ENCODE measurements around the gene NRG3. TPM values are rescaled to one million over a fixed set of nuclear protein-coding genes. Genes with fewer than 3 reads are reported as not detected.

Gene NRG3
- total RNA-seq, 2 donors from 2014 or later, result not detected

- H3K36me3 Mint-ChIP-seq (ENCODE audit: low read depth), result no peaks in the 10 kb centered on the region
Measured at GRCh38 chr10:82091413-82091812, 216.4 kb downstream of the NRG3 start.

GRCh38 chr10:82092111-82092510 lies 217.1 kb downstream of the NRG3 start:
- DNase-seq, result no peak
- Mint-ChIP-seq H3K4me3 (no peak overlapping the region), H3K4me1 (no peaks in the 10 kb centered on the region), H3K27me3 (no peaks in the 10 kb centered on the region), H3K27ac (no peak overlapping the region), H3K36me3 (ENCODE audit: low read depth) (no peaks in the 10 kb centered on the region)
- peaks cover 3% of the 10 kb centered on the region for H3K9me3 ChIP-seq (ENCODE audit: control insufficient read depth, low read length, poor library complexity, severe bottlenecking)
- ATAC-seq, result no peak

More at GRCh38 chr10:82091413-82091812, 216.4 kb downstream of the NRG3 start:
- no peak overlapping the region for H3K4me3 Mint-ChIP-seq
- no peak for ATAC-seq
- DNase-seq, result no peak
- H3K9me3 ChIP-seq (ENCODE audit: control insufficient read depth, low read length, poor library complexity, severe bottlenecking), result peaks cover 3% of the 10 kb centered on the region
- H3K4me1 Mint-ChIP-seq, result no peaks in the 10 kb centered on the region
- H3K27me3 Mint-ChIP-seq, result no peaks in the 10 kb centered on the region
- no peak overlapping the region for H3K27ac Mint-ChIP-seq

GRCh38 chr10:82124713-82125112 lies 249.7 kb downstream of the NRG3 start:
- Mint-ChIP-seq H3K4me1 (no peaks in the 10 kb centered on the region), H3K27ac (no peak overlapping the region), H3K27me3 (no peaks in the 10 kb centered on the region), H3K36me3 (ENCODE audit: low read depth) (no peaks in the 10 kb centered on the region), H3K4me3 (no peak overlapping the region)
- DNase-seq (no peak), ATAC-seq (no peak)
- no peaks in the 10 kb centered on the region for H3K9me3 ChIP-seq (ENCODE audit: control insufficient read depth, low read length, poor library complexity, severe bottlenecking)

- H3K4me3 Mint-ChIP-seq, result no peak overlapping the region
- no peaks in the 10 kb centered on the region for H3K27me3 Mint-ChIP-seq
- H3K9me3 ChIP-seq (ENCODE audit: control insufficient read depth, low read length, poor library complexity, severe bottlenecking), result no peaks in the 10 kb centered on the region
- no peaks in the 10 kb centered on the region for H3K4me1 Mint-ChIP-seq
- H3K36me3 Mint-ChIP-seq (ENCODE audit: low read depth), result no peaks in the 10 kb centered on the region
- ATAC-seq, result no peak
- DNase-seq, result no peak
- H3K27ac Mint-ChIP-seq, result no peak overlapping the region
Measured at GRCh38 chr10:82128527-82128926, 253.5 kb downstream of the NRG3 start.

- no peaks in the 10 kb centered on the region for H3K4me1 Mint-ChIP-seq
- no peaks in the 10 kb centered on the region for H3K9me3 ChIP-seq (ENCODE audit: control insufficient read depth, low read length, poor library complexity, severe bottlenecking)
- ATAC-seq, result no peak
- H3K27me3 Mint-ChIP-seq, result no peaks in the 10 kb centered on the region
- no peak overlapping the region for H3K4me3 Mint-ChIP-seq
- no peak for DNase-seq
- H3K27ac Mint-ChIP-seq, result no peak overlapping the region
- H3K36me3 Mint-ChIP-seq (ENCODE audit: low read depth), result no peaks in the 10 kb centered on the region
Measured at GRCh38 chr10:82136103-82136502, 261.1 kb downstream of the NRG3 start.

GRCh38 chr10:82144153-82144552 lies 269.2 kb downstream of the NRG3 start:
- H3K9me3 ChIP-seq (ENCODE audit: control insufficient read depth, low read length, poor library complexity, severe bottlenecking), result no peaks in the 10 kb centered on the region
- Mint-ChIP-seq H3K4me3 (no peak overlapping the region), H3K4me1 (no peaks in the 10 kb centered on the region), H3K27ac (no peak overlapping the region), H3K36me3 (ENCODE audit: low read depth) (no peaks in the 10 kb centered on the region), H3K27me3 (no peaks in the 10 kb centered on the region)
- DNase-seq, result no peak
- no peak for ATAC-seq

GRCh38 chr10:82148764-82149163 lies 273.8 kb downstream of the NRG3 start:
- DNase-seq (no peak), ATAC-seq (no peak)
- no peak overlapping the region for H3K27ac Mint-ChIP-seq
- no peaks in the 10 kb centered on the region for H3K36me3 Mint-ChIP-seq (ENCODE audit: low read depth)
- no peaks in the 10 kb centered on the region for H3K27me3 Mint-ChIP-seq
- H3K4me3 Mint-ChIP-seq, result no peak overlapping the region
- H3K9me3 ChIP-seq (ENCODE audit: control insufficient read depth, low read length, poor library complexity, severe bottlenecking), result no peaks in the 10 kb centered on the region
- H3K4me1 Mint-ChIP-seq, result no peaks in the 10 kb centered on the region

- Mint-ChIP-seq H3K4me3 (no peak overlapping the region), H3K27me3 (no peaks in the 10 kb centered on the region), H3K4me1 (no peaks in the 10 kb centered on the region), H3K27ac (no peak overlapping the region), H3K36me3 (ENCODE audit: low read depth) (no peaks in the 10 kb centered on the region)
- no peak for ATAC-seq
- H3K9me3 ChIP-seq (ENCODE audit: control insufficient read depth, low read length, poor library complexity, severe bottlenecking), result no peaks in the 10 kb centered on the region
- no peak for DNase-seq
Measured at GRCh38 chr10:82149674-82150073, 274.7 kb downstream of the NRG3 start.

- no peaks in the 10 kb centered on the region for H3K27me3 Mint-ChIP-seq
- no peak for ATAC-seq
Measured at GRCh38 chr10:82150123-82150900, 275.3 kb downstream of the NRG3 start.

GRCh38 chr10:82160307-82160706 lies 285.3 kb downstream of the NRG3 start:
- H3K27ac Mint-ChIP-seq, result no peak overlapping the region
- H3K27me3 Mint-ChIP-seq, result no peaks in the 10 kb centered on the region

More at GRCh38 chr10:82150123-82150900, 275.3 kb downstream of the NRG3 start:
- no peak overlapping the region for H3K4me3 Mint-ChIP-seq
- H3K27ac Mint-ChIP-seq, result no peak overlapping the region
- H3K36me3 Mint-ChIP-seq (ENCODE audit: low read depth), result no peaks in the 10 kb centered on the region
- H3K9me3 ChIP-seq (ENCODE audit: control insufficient read depth, low read length, poor library complexity, severe bottlenecking), result no peaks in the 10 kb centered on the region
- H3K4me1 Mint-ChIP-seq, result no peaks in the 10 kb centered on the region
- no peak for DNase-seq

GRCh38 chr10:82161264-82161663 lies 286.3 kb downstream of the NRG3 start:
- no peaks in the 10 kb centered on the region for H3K36me3 Mint-ChIP-seq (ENCODE audit: low read depth)
- DNase-seq (no peak), ATAC-seq (no peak)
- no peak overlapping the region for H3K4me3 Mint-ChIP-seq
- H3K27me3 Mint-ChIP-seq, result no peaks in the 10 kb centered on the region
- H3K27ac Mint-ChIP-seq, result no peak overlapping the region
- no peaks in the 10 kb centered on the region for H3K4me1 Mint-ChIP-seq
- H3K9me3 ChIP-seq (ENCODE audit: control insufficient read depth, low read length, poor library complexity, severe bottlenecking), result no peaks in the 10 kb centered on the region

More at GRCh38 chr10:82160307-82160706, 285.3 kb downstream of the NRG3 start:
- H3K9me3 ChIP-seq (ENCODE audit: control insufficient read depth, low read length, poor library complexity, severe bottlenecking), result no peaks in the 10 kb centered on the region
- Mint-ChIP-seq H3K36me3 (ENCODE audit: low read depth) (no peaks in the 10 kb centered on the region), H3K4me3 (no peak overlapping the region), H3K4me1 (no peaks in the 10 kb centered on the region)
- DNase-seq, result no peak
- ATAC-seq, result no peak

GRCh38 chr10:82162549-82163195 lies 287.7 kb downstream of the NRG3 start:
- no peak for DNase-seq
- H3K4me1 Mint-ChIP-seq, result no peaks in the 10 kb centered on the region
- H3K36me3 Mint-ChIP-seq (ENCODE audit: low read depth), result no peaks in the 10 kb centered on the region
- no peaks in the 10 kb centered on the region for H3K9me3 ChIP-seq (ENCODE audit: control insufficient read depth, low read length, poor library complexity, severe bottlenecking)
- ATAC-seq, result no peak
- no peak overlapping the region for H3K4me3 Mint-ChIP-seq
- no peaks in the 10 kb centered on the region for H3K27me3 Mint-ChIP-seq
- H3K27ac Mint-ChIP-seq, result no peak overlapping the region

- no peaks in the 10 kb centered on the region for H3K9me3 ChIP-seq (ENCODE audit: control insufficient read depth, low read length, poor library complexity, severe bottlenecking)
- no peaks in the 10 kb centered on the region for H3K4me1 Mint-ChIP-seq
- no peaks in the 10 kb centered on the region for H3K27me3 Mint-ChIP-seq
- no peak for DNase-seq
- no peak for ATAC-seq
- H3K36me3 Mint-ChIP-seq (ENCODE audit: low read depth), result no peaks in the 10 kb centered on the region
- no peak overlapping the region for H3K4me3 Mint-ChIP-seq
- no peak overlapping the region for H3K27ac Mint-ChIP-seq
Measured at GRCh38 chr10:82171899-82172298, 296.9 kb downstream of the NRG3 start.

- Mint-ChIP-seq H3K4me3 (no peak overlapping the region), H3K27me3 (no peaks in the 10 kb centered on the region), H3K27ac (no peak overlapping the region), H3K36me3 (ENCODE audit: low read depth) (no peaks in the 10 kb centered on the region), H3K4me1 (no peaks in the 10 kb centered on the region)
- ATAC-seq, result no peak
- no peak for DNase-seq
- no peaks in the 10 kb centered on the region for H3K9me3 ChIP-seq (ENCODE audit: control insufficient read depth, low read length, poor library complexity, severe bottlenecking)
Measured at GRCh38 chr10:82176587-82176986, 301.6 kb downstream of the NRG3 start.

Measured in T-helper 17 cell (primary cell).